ENCODE measurements around the gene PSMB3.

- TF ChIP-seq CTCF (IDR thresholded peaks at IDR 0.05) (no peak), POLR2A (IDR thresholded peaks at IDR 0.05) (no peak)
Observed at GRCh38 chr17:38725066-38725465, 27.5 kb upstream of the PSMB3 start.
